SJCRH30 (cell line): ENCODE results near the gene PLEKHM3. TPM values are rescaled to one million over a fixed set of nuclear protein-coding genes. Genes with fewer than 3 reads are reported as not detected.

ENCODE experiments used
- DNase-seq, 2 experiments: peaks; one replicate each; pipeline ENCODE4 v3.0.0-alpha.2; 2015 to 2020
- H3K27ac ChIP-seq: fragments of 250-450 bp; sonication (Bioruptor Pico); 2 replicates; pipeline ENCODE4 v1.5.1; 2020; ENCODE audit warnings: mild to moderate bottlenecking, moderate library complexity
- H3K27me3 ChIP-seq: fragments of 250-450 bp; sonication (Bioruptor Pico); 2 replicates; pipeline ENCODE4 v1.5.1; 2020; ENCODE audit warnings: mild to moderate bottlenecking, moderate library complexity
- H3K36me3 ChIP-seq: fragments of 250-450 bp; sonication (Bioruptor Pico); 2 replicates; pipeline ENCODE4 v1.5.1; 2020; ENCODE audit warnings: mild to moderate bottlenecking, moderate library complexity
- H3K4me1 ChIP-seq: fragments of 250-450 bp; sonication (Bioruptor Pico); 2 replicates; pipeline ENCODE4 v1.5.1; 2020; ENCODE audit warnings: mild to moderate bottlenecking, moderate library complexity
- H3K4me3 ChIP-seq: fragments of 250-450 bp; sonication (Bioruptor Pico); 2 replicates; pipeline ENCODE4 v1.5.1; 2020; ENCODE audit warnings: mild to moderate bottlenecking, moderate library complexity
- H3K9me3 ChIP-seq: fragments of 250-450 bp; sonication (Bioruptor Pico); replicated peaks from 2 replicates; pipeline ENCODE4 v1.5.1; 2020; ENCODE audit warnings: mild to moderate bottlenecking, moderate library complexity
- total RNA-seq: library from RNA; depleted of rRNA; stranded (reverse); fragments of >200 nt; shearing (Covaris generic); gene quantifications from 2 replicates; pipeline ENCODE4 v1.2.3, GENCODE V29; 2014

PLEKHM3 gene
- total RNA-seq, 1 experiment from 2014 or later, result 6.1 TPM

- Histone ChIP-seq H3K27ac (no peak overlapping the region), H3K36me3 (no peaks in the 10 kb centered on the region), H3K4me3 (no peak overlapping the region), H3K4me1 (peaks cover 23% of the 10 kb centered on the region), H3K27me3 (no peaks in the 10 kb centered on the region), H3K9me3 (no peaks in the 10 kb centered on the region)
- no peak for DNase-seq
Observed at GRCh38 chr2:207808119-207808518, 217.2 kb downstream of the PLEKHM3 start.

- H3K4me1 ChIP-seq, result peaks cover 23% of the 10 kb centered on the region
Observed at GRCh38 chr2:207807516-207807915, 217.8 kb downstream of the PLEKHM3 start.

GRCh38 chr2:207805566-207806226, 219.6 kb downstream of the PLEKHM3 start:
- Histone ChIP-seq H3K9me3 (no peaks in the 10 kb centered on the region), H3K27me3 (no peaks in the 10 kb centered on the region), H3K36me3 (no peaks in the 10 kb centered on the region), H3K27ac (peak overlapping the region; percentile 6; the same call in 1 of the 2 replicates), H3K4me3 (no peak overlapping the region), H3K4me1 (peaks cover 21% of the 10 kb centered on the region)
- DNase-seq, result peak in 1 of 2 experiments; percentile 41

More at GRCh38 chr2:207807516-207807915, 217.8 kb downstream of the PLEKHM3 start:
- Histone ChIP-seq H3K27ac (no peak overlapping the region), H3K4me3 (no peak overlapping the region), H3K9me3 (no peaks in the 10 kb centered on the region), H3K27me3 (no peaks in the 10 kb centered on the region), H3K36me3 (no peaks in the 10 kb centered on the region)
- no peak for DNase-seq

GRCh38 chr2:207802650-207803049, 222.7 kb downstream of the PLEKHM3 start:
- Histone ChIP-seq H3K27me3 (no peaks in the 10 kb centered on the region), H3K9me3 (no peaks in the 10 kb centered on the region), H3K4me1 (peaks cover 15% of the 10 kb centered on the region), H3K27ac (no peak overlapping the region), H3K36me3 (no peaks in the 10 kb centered on the region), H3K4me3 (no peak overlapping the region)
- DNase-seq, result no peak

- peaks cover 25% of the 10 kb centered on the region for H3K4me1 ChIP-seq
- no peak overlapping the region for H3K4me3 ChIP-seq
- no peaks in the 10 kb centered on the region for H3K27me3 ChIP-seq
- DNase-seq, result no peak
- no peak overlapping the region for H3K27ac ChIP-seq
- no peaks in the 10 kb centered on the region for H3K36me3 ChIP-seq
- H3K9me3 ChIP-seq, result no peaks in the 10 kb centered on the region
Observed at GRCh38 chr2:207801259-207801658, 224.1 kb downstream of the PLEKHM3 start.

- H3K4me3 ChIP-seq, result no peak overlapping the region
- H3K9me3 ChIP-seq, result no peaks in the 10 kb centered on the region
- no peaks in the 10 kb centered on the region for H3K36me3 ChIP-seq
- DNase-seq, result peak; percentile 29 to 65
- no peak overlapping the region for H3K27ac ChIP-seq
- H3K27me3 ChIP-seq, result no peaks in the 10 kb centered on the region
- H3K4me1 ChIP-seq, result peaks cover 14% of the 10 kb centered on the region
Observed at GRCh38 chr2:207796585-207797350, 228.6 kb downstream of the PLEKHM3 start.

- Histone ChIP-seq H3K4me1 (peaks cover 14% of the 10 kb centered on the region), H3K27ac (no peak overlapping the region), H3K36me3 (no peaks in the 10 kb centered on the region), H3K4me3 (no peak overlapping the region), H3K27me3 (no peaks in the 10 kb centered on the region), H3K9me3 (no peaks in the 10 kb centered on the region)
- peak in 1 of 2 experiments; percentile 41 for DNase-seq
Observed at GRCh38 chr2:207792244-207792785, 233.0 kb downstream of the PLEKHM3 start.

- H3K36me3 ChIP-seq, result no peaks in the 10 kb centered on the region
- DNase-seq, result no peak
Observed at GRCh38 chr2:207791579-207792243, 233.6 kb downstream of the PLEKHM3 start.

GRCh38 chr2:207790898-207791297, 234.4 kb downstream of the PLEKHM3 start:
- Histone ChIP-seq H3K4me1 (peaks cover 4% of the 10 kb centered on the region), H3K27me3 (no peaks in the 10 kb centered on the region), H3K36me3 (no peaks in the 10 kb centered on the region), H3K9me3 (no peaks in the 10 kb centered on the region), H3K27ac (no peak overlapping the region), H3K4me3 (no peak overlapping the region)
- DNase-seq, result no peak

More at GRCh38 chr2:207791579-207792243, 233.6 kb downstream of the PLEKHM3 start:
- H3K9me3 ChIP-seq, result no peaks in the 10 kb centered on the region
- no peak overlapping the region for H3K4me3 ChIP-seq
- no peak overlapping the region for H3K27ac ChIP-seq
- no peaks in the 10 kb centered on the region for H3K27me3 ChIP-seq
- peaks cover 8% of the 10 kb centered on the region for H3K4me1 ChIP-seq

- H3K9me3 ChIP-seq, result no peaks in the 10 kb centered on the region
- peaks cover 4% of the 10 kb centered on the region for H3K4me1 ChIP-seq
- H3K27ac ChIP-seq, result no peak overlapping the region
- H3K36me3 ChIP-seq, result no peaks in the 10 kb centered on the region
- no peak overlapping the region for H3K4me3 ChIP-seq
- no peak for DNase-seq
- no peaks in the 10 kb centered on the region for H3K27me3 ChIP-seq
Observed at GRCh38 chr2:207787800-207788199, 237.5 kb downstream of the PLEKHM3 start.

GRCh38 chr2:207787017-207787416, 238.3 kb downstream of the PLEKHM3 start:
- Histone ChIP-seq H3K27me3 (no peaks in the 10 kb centered on the region), H3K9me3 (no peaks in the 10 kb centered on the region), H3K27ac (no peak overlapping the region), H3K4me1 (no peaks in the 10 kb centered on the region), H3K4me3 (no peak overlapping the region), H3K36me3 (no peaks in the 10 kb centered on the region)
- no peak for DNase-seq

GRCh38 chr2:207784898-207785297, 240.4 kb downstream of the PLEKHM3 start:
- Histone ChIP-seq H3K36me3 (no peaks in the 10 kb centered on the region), H3K27me3 (no peaks in the 10 kb centered on the region), H3K27ac (no peak overlapping the region), H3K4me3 (no peak overlapping the region), H3K9me3 (no peaks in the 10 kb centered on the region), H3K4me1 (no peaks in the 10 kb centered on the region)
- no peak for DNase-seq

GRCh38 chr2:207783514-207783913, 241.8 kb downstream of the PLEKHM3 start:
- no peak for DNase-seq
- Histone ChIP-seq H3K36me3 (no peaks in the 10 kb centered on the region), H3K27me3 (no peaks in the 10 kb centered on the region), H3K9me3 (no peaks in the 10 kb centered on the region), H3K4me1 (no peaks in the 10 kb centered on the region), H3K27ac (no peak overlapping the region), H3K4me3 (no peak overlapping the region)

- H3K4me3 ChIP-seq, result no peak overlapping the region
- no peak for DNase-seq
- H3K4me1 ChIP-seq, result no peaks in the 10 kb centered on the region
- H3K36me3 ChIP-seq, result no peaks in the 10 kb centered on the region
- H3K27ac ChIP-seq, result no peak overlapping the region
- no peaks in the 10 kb centered on the region for H3K9me3 ChIP-seq
- no peaks in the 10 kb centered on the region for H3K27me3 ChIP-seq
Observed at GRCh38 chr2:207782238-207783030, 242.9 kb downstream of the PLEKHM3 start.
